Amygdala (tissue), 56 donors: ENCODE results near the gene MEIKIN.
"Not testable (repeated sequence)": the region's sequence is repeated elsewhere in the genome, so short reads cannot be mapped to it uniquely, and the experiment has no call there.

Experiments
- DNase-seq, 56 donors: peaks; one replicate each; lab custom pipeline; 2025; lab: John Stamatoyannopoulos, UW

The MEIKIN gene

GRCh38 chr5:131778141-131778540 lies 167.3 kb downstream of the MEIKIN start:
- DNase-seq, result not testable (repeated sequence)

GRCh38 chr5:131776450-131776849 lies 169.0 kb downstream of the MEIKIN start:
- no peak for DNase-seq

GRCh38 chr5:131774652-131775367 lies 170.7 kb downstream of the MEIKIN start:
- no peak for DNase-seq

- peak in 37 of 56 donors; percentile 4 to 80 (median 32) for DNase-seq
Measured at GRCh38 chr5:131773805-131774204, 171.7 kb downstream of the MEIKIN start.

- no peak for DNase-seq
Measured at GRCh38 chr5:131771692-131772091, 173.8 kb downstream of the MEIKIN start.

GRCh38 chr5:131769961-131770360 lies 175.5 kb downstream of the MEIKIN start:
- no peak for DNase-seq

- DNase-seq, result no peak
Measured at GRCh38 chr5:131769336-131769735, 176.1 kb downstream of the MEIKIN start.

GRCh38 chr5:131767891-131768290 lies 177.6 kb downstream of the MEIKIN start:
- DNase-seq, result no peak

- no peak for DNase-seq
Measured at GRCh38 chr5:131766689-131767088, 178.8 kb downstream of the MEIKIN start.

- no peak for DNase-seq
Measured at GRCh38 chr5:131765261-131765660, 180.2 kb downstream of the MEIKIN start.

GRCh38 chr5:131763968-131764367 lies 181.5 kb downstream of the MEIKIN start:
- no peak for DNase-seq

- DNase-seq, result no peak
Measured at GRCh38 chr5:131760793-131761192, 184.7 kb downstream of the MEIKIN start.

GRCh38 chr5:131759704-131760103 lies 185.8 kb downstream of the MEIKIN start:
- DNase-seq, result no peak

GRCh38 chr5:131758520-131758900 lies 187.0 kb downstream of the MEIKIN start:
- no peak for DNase-seq

GRCh38 chr5:131757830-131758519 lies 187.5 kb downstream of the MEIKIN start:
- no peak for DNase-seq
